Hypothalamus (tissue), 51 donors: ENCODE data around the gene TNRC18.
"Not testable (repeated sequence)": the region's sequence is repeated elsewhere in the genome, so short reads cannot be mapped to it uniquely, and the experiment has no call there.

Experiments
- DNase-seq, 51 donors: peaks; one replicate each; lab custom pipeline; 2025; lab: John Stamatoyannopoulos, UW

TNRC18 gene

DNA sequence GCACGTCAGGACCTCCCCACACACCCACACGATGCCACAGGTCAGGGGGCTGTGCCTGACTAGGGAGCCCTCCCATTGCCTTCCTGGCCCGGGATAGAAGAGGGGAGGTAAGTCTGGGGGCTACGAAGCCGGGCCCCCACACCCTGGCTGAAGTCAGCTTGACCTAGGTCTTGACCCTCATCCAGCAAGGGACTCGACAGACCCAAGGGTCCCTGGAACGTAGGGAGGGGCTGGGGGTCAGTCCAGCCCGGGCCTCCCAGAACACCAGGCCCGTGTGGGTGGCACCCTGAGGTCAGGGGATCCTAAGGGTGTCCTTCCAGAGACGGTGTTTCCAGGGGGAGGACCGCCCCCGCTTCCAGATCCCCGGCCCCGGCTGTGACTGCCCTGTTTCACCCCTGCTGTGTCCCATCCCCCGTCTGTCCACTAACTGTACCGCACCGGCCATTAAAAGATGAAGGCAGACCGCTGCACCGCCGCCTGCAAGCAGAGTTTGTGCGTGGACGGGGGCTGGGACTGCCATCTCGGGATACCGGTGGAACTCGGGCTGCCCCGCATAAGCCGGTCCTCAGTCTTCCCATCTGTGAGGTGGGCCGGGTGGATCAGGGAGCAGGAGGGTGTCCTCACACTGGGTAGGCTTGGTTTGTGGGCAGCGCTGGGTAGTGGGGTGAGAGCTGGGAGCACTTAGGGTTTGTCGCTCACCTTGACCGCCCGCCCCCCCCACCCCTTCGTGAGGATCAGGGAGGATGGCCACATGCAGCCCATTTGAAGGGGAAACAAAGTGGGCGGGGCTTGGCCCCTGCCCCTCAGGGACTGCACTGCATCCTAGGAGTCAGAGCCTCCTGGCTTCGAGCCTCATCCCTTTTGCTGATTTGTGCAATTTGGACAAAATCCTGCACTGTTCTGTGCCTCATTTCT, 119.8 kb downstream of the TNRC18 start:
- no peak for DNase-seq

DNA sequence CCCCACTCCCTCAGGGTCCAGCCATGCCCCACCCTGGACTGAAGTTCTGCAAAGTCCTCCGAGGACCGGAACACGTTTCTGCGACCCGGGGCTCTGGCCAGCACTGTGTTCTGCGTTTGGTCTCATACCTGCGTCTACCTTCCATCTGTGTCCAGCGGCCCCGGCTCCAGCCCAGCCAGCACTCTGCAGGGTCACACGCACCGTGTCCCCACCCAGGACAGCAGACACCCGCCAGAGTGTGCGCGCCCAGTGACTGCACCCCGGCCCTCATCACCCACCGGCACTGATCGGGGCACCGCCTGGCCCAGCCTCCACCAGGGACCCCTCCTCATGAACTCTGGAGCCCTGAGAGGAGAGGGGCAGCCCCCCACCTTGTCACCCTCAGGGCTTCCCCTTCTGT, 120.6 kb downstream of the TNRC18 start:
- DNase-seq = no peak

DNA sequence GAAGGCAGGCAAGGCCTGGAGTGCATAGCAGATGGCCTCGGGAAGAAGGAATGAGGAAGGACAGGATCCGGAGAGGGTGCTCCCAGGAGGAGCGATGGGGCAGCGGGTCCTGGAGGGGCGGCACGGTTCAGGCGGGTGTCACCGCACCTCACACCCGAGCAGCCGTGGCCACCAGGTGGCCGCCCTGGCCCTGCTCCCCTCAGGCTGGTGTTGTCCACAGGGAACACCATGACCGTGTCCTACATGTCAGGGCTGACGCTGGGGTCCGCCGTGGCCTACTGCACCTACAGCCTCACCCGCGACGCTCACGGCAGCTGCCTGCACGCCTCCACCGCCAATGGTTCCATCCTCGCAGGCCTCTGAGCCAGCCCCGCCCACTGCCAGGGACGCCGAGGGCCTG, 121.1 kb downstream of the TNRC18 start:
- DNase-seq = no peak

DNA sequence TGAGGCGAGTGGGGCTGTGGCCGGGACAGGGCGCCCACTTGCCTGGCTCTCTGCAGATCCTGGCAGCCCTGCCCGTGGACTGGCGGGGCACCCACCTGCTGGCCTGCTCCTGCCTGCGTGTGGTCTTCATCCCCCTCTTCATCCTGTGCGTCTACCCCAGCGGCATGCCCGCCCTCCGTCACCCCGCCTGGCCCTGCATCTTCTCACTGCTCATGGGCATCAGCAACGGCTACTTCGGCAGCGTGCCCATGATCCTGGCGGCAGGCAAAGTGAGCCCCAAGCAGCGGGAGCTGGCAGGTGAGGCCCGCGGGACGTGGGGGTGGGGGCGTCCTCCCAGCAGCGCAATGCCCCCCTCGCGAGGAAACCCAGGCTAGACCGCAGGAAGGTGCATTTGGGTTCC, 123.3 kb downstream of the TNRC18 start:
- DNase-seq = no peak

GRCh38 chr7:5296611-5297226, 126.9 kb downstream of the TNRC18 start:
- peak in 9 of 51 donors; percentile 6 to 44 (median 19) for DNase-seq

GRCh38 chr7:5296015-5296610, 127.5 kb downstream of the TNRC18 start:
- no peak for DNase-seq

DNA sequence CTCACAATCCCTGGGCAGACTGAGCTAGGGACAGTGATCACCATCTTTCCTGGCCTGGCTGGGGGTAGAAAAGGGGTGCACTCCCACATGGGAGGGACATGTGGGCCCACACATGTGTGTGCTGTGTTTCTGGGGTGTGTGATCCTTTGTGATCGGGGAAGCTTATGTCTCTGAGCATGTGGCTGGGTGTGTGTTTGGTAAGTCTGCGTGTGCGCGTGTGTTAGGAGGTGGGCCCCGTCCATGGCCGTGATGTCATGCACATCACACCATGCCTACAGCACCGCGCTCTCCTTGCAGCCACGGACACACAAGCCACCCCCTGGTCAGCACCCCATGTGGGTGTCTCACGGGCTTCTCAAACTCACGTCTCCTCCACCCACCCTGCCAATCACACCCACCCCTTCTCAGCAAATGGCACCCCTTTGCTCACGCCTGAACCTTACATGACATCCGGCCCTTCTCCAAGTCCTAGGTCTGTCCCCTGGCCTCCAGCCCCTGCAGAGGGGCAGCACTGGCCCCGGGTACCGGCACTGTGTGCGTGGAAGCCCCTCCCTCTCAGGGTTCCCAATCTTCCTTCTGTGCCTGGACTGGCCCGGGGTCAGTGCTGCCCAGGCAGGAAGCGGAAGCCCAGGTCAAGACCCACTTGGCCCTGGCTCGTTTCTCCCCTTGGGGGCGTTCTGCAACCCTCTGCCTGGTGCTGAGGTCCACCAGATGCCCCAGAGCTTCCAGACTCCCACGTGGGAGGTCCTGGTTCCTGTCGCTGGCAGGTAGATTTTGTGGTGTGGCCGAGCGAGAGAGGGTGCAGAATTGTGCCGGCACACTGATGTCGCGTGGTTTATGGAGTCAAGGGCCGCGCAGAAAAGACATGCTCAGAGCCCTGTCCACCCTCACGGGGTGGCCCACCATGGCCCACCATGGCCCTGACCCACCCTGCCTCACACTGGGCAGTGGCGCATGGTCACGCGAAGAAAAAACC, 128.3 kb downstream of the TNRC18 start:
- DNase-seq = no peak

GRCh38 chr7:5294169-5294987, 129.3 kb downstream of the TNRC18 start:
- DNase-seq = no peak

GRCh38 chr7:5291711-5292335, 131.8 kb downstream of the TNRC18 start:
- not testable (repeated sequence) for DNase-seq

DNA sequence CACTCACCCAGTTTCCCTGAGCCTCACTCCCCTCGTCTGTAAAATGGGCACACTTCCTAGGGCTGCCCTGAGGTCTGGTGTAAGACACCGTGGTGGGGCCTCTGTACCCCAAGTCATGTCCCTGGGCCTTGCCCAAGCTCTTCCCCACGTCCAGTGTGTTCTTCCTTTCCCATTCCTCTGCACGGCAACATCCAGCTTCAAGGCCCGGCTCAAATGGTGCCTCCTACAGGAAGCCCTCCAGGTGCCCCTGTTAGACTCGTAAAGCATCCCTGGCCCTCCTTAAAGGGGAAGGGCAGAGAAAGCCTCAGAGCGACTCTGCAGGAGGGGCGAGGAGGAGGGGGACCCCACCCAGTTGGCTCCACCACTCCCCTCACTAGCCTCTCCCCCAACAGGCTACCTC, 132.3 kb downstream of the TNRC18 start:
- DNase-seq = no peak

GRCh38 chr7:5289355-5289754, 134.3 kb downstream of the TNRC18 start:
- DNase-seq = no peak

GRCh38 chr7:5288560-5288959, 135.1 kb downstream of the TNRC18 start:
- DNase-seq = not testable (repeated sequence)

GRCh38 chr7:5287802-5288201, 135.8 kb downstream of the TNRC18 start:
- no peak for DNase-seq

DNA sequence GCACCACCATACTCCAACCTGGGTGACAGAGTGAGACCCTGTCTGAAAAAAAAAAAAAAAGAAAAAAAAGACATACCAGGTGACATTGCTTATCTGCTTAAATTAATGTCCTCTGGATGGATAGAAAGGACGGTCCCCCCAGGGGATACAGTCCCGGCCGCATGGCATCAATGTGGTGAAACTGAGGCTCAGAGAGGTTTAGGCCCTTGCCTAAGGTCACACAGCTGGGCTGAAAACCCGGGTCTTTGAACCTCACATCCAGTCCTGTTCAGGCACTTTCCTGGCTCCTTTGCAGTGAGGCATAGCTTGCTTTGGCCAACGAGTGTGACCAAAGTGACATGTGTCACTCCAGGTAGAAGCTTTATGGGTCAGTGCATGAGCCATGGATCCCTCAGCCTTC, 136.3 kb downstream of the TNRC18 start:
- DNase-seq = not testable (repeated sequence)

DNA sequence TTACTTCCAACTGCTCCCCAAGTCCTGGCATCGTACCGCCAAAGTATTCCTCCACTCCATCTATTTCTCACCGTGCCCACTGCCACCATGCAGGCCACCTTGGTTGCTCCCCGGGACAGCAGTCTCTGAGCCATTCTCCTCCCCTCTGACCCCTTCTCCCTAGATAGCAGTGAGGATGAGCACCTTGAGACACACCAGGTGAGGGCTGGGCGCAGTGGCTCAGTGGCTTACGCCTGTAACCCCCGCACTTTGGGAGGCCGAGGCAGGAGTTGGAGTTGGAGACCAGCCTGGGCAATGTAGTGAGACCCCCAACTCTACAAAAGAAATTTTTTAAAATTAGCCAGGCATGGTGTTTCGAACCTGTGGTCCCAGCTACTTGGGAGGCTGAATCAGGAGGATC, 136.7 kb downstream of the TNRC18 start:
- DNase-seq = no peak

- peak in 46 of 51 donors; percentile 12 to 88 (median 64) for DNase-seq
Observed at GRCh38 chr7:5284304-5285281, 139.0 kb downstream of the TNRC18 start.

- DNase-seq = peak in 2 of 51 donors; percentile 10 to 19
Observed at GRCh38 chr7:5283421-5284303, 140.0 kb downstream of the TNRC18 start.
